PC-9 (cell line): ENCODE results near the gene C2CD4B.

Source experiments
- EZH2 ChIP-seq: fragments of 200-600 bp; sonication (generic); IDR thresholded peaks from 2 replicates; pipeline ENCODE4 v1.8.0; 2017; ENCODE audit warnings: antibody characterized with exemption, low read depth
- TF ChIP-seq, protein P1 (sequence below): fragments of 200-600 bp; sonication (generic); conservative IDR thresholded peaks from 2 replicates; pipeline ENCODE4 v1.6.1; 2017; ENCODE audit warnings: mixed run types, antibody characterized with exemption, mild to moderate bottlenecking, moderate library complexity

GRCh38 chr15:62209322-62209721 lies 44.2 kb upstream of the C2CD4B start:
- TF ChIP-seq EZH2, result no peak
- TF ChIP-seq, protein P1, sequence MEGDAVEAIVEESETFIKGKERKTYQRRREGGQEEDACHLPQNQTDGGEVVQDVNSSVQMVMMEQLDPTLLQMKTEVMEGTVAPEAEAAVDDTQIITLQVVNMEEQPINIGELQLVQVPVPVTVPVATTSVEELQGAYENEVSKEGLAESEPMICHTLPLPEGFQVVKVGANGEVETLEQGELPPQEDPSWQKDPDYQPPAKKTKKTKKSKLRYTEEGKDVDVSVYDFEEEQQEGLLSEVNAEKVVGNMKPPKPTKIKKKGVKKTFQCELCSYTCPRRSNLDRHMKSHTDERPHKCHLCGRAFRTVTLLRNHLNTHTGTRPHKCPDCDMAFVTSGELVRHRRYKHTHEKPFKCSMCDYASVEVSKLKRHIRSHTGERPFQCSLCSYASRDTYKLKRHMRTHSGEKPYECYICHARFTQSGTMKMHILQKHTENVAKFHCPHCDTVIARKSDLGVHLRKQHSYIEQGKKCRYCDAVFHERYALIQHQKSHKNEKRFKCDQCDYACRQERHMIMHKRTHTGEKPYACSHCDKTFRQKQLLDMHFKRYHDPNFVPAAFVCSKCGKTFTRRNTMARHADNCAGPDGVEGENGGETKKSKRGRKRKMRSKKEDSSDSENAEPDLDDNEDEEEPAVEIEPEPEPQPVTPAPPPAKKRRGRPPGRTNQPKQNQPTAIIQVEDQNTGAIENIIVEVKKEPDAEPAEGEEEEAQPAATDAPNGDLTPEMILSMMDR, result no peak
